ENCODE measurements around the gene TFCP2L1.

The TFCP2L1 gene

DNA sequence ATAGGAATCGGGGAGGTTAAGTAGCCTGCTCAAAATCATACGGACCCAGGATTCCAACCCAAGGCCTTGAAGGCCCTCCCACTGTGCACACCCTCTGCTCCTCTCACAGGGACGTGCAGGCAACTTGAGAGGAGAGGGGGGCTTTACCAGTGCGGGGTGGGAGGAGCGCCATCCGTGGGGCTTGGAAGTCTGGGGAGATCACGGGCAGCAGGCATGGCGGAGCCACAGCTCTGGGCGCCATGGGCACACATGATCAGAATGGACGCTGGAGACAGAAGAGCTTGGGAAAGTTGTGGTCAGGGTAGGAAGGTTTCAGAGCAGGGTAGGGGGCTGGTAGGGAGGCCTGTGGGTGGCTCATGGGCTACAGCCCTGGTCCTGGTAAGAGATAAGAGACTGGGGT, 70.7 kb downstream of the TFCP2L1 start:
- DNase-seq: no peak

GRCh38 chr2:121213386-121213785, 71.6 kb downstream of the TFCP2L1 start:
- DNase-seq: no peak

DNA sequence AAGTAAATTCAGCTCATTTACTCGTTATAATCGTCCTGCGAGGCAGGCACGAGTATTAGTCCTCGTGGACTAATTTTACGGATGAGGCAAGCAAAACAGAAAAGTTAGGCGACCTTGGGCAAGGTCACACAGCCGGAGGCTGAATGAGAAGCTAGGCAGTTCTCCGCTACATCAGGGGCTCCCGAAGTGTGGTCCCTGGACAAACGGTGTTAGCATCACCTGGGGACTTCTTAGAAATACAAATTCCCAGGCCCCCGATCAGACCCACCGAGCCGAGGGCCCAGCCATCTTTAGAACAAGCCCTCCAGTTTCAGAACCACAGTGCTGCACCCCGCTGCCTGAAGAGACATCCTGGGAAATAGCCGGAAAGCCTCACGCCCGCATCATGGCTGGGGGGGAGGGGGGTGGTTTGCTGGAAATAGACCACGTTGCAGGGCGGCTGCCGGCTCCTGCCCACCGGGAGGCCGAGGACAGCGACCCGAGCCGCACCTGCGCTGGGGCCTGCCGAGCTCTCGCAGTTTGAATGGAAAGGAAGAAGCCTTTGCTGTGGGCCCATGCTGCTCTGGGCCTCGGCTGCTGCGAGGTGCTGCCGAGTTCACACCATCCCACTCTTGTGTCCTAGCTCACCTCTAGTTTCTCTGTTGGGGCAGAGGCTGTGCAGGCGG, 72.2 kb downstream of the TFCP2L1 start:
- no peak for DNase-seq

- DNase-seq: no peak
These were observed 73.3 kb downstream of the TFCP2L1 start for GRCh38 chr2:121211689-121212151.

DNA sequence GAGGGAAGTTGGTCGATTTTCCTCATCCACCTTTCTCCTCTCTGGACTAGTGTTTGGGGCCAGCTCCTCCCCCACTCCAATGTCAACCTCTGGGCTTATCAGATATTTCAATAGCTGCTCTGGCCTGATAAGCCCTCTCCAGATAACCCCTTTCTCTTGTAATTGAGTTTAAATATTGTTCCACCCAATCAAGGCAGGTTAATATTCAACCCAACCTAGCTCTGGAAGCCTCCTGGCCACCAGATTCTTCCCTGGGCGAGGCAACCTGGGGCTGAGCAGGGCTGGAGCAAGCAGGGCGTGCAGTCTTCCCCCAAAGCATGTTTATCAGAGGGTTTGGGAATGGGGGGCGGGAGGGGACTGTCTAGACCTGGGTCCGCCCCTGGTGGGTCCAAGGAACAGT, 73.8 kb downstream of the TFCP2L1 start:
- DNase-seq: no peak

DNA sequence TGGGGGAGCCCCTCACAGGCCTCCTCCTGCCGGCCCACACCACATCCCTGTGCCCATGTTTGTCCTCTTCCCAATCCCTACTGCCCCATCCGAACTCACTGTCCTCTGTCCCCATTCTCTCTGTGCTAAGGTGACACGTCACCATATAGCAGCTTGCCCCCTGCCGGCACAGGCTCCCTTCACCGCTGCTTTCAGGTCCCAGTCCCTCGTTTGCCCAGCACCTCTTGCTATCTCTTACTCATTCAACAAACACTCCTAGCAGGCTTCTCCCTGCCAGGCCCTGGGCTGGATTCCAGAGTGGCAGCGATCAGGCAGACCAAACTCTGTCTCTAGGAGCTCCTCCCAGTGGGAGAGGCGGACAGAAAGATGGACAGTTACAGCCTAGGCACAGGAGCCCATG, 74.3 kb downstream of the TFCP2L1 start:
- no peak for DNase-seq

DNA sequence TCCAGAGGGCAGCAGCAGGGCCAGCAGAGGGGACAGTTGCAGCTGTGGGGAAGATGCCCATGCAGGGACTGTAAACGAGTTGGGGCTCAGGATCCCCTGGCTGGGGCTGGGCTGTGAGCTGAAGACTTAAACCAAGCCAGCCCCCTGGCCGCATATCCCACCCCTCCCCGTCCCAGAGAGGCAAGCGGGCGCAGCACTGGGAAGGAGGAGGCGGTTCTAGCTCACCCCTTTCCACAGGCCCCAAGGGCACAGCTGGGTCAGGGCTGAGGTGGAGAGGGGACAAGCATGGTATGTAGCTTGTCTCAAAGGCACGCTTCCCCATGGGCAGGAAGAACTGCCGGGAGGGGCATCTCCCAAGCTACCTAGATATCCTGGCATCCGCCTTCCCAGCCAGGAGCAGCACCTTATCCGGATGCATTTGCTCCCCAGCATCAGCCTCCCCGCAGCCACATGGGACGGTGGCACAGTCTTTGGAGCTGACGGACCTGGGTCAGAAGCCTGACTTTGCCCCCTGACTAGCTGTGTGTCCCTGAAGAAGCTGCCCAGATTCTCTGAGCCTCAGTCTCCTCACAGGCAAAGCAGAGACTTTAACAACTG, 75.9 kb downstream of the TFCP2L1 start:
- no peak for DNase-seq

DNA sequence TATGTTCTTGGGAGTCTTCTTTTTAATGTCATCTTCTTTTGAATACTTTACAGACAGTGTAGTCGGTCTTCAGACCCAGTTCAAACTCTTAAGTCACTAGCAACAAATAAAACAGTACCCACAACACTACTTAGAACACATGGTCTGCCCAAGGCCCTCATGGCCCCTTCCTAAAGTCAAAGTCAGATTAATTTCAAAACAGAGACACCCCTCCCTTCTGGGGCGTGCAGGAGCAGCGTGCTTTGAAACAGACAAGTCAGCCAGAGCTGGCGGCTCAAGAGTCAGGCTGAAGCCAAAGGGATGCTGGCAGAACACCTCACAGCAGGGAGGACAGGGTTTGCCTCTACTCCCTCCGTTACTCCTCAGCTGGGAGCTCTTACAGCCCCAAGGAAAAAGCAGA, 77.5 kb downstream of the TFCP2L1 start:
- DNase-seq: no peak

DNA sequence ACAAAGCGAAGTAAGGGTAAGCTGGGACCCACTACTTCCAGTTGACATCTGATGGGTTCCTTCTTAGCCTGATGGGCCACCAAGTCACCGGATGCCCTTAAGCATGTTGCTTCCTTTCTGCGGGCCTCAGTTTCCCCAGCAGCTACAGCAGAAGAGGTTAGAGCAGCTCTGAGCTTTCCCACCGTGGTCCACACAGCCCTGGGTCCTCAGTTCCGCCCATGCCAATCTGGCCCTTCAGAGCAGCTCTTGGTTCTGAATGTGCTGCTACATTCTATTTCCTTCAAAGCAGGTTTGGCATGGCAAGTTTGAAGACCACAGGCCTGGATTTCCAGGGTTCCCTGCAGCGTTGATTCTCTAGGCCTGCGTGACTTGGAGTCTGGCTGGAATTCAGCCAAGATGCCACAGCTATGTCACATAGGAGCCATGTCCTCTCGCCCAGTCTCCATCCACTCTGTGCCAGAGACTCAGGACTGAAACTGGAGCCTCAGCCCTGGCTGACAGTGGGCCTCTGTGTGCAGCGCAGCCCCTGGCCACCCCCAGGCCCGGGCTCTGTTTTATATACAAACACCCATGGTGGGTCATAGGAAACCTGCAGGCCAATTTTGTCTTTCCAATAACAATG, 79.6 kb downstream of the TFCP2L1 start:
- DNase-seq: no peak

GRCh38 chr2:121203591-121204249, 81.3 kb downstream of the TFCP2L1 start:
- no peak for DNase-seq

DNA sequence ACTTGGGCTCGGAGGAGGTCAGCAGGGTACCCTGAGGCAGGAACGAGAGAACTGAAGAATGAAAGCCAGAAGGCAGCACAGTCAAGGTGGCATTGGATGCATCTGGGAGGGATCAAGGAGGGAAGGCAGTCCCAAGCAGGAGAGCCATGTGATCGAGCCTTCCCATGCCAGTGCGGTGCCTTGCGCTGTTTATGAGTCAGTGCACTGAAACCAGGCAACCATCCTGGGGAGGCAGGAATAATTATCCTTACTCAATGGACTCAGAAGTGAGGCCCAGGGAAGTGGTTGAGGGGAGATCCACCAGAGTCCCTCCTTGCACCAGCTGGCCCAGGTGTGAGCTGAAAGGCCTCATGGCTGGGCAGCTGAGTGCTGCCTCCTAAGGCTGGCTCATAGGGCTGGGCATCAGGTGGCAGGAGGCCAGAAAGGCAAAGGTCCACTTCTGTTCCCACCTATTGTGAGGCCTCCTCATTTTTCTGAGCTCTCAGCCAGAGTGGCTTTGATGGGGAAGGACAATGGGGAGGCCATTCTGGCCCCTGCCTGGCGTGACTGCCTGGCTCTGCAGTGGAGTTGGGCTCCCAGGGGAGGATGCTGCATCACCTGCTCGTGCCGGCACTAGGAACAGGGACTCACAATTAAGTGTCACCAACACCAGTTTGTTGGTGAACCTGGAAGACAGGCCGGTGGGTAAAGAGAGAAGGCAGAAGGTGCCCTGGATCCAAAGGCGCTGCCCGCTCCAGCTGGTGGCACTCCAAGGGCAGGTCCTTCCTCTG, 82.3 kb downstream of the TFCP2L1 start:
- no peak for DNase-seq

DNA sequence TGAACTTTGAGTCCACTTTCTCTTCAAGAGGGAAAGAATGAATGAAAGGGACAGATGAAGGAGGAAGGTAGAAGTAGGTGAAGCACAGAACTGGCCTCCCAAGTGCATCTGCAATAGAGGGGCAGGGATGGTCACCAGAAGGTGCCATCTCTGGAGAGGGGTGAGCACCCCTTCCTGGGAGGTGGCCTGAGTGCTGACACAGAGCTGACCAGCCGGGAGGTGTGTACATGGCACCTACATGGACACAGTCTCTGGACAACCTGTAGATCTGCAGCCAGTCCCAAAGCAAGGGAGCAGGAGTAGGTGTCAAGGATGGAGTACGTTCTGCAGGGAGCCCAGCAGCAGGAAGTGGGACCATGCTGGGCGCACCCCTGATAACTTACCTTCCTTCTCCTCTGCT, 83.2 kb downstream of the TFCP2L1 start:
- no peak for DNase-seq

DNA sequence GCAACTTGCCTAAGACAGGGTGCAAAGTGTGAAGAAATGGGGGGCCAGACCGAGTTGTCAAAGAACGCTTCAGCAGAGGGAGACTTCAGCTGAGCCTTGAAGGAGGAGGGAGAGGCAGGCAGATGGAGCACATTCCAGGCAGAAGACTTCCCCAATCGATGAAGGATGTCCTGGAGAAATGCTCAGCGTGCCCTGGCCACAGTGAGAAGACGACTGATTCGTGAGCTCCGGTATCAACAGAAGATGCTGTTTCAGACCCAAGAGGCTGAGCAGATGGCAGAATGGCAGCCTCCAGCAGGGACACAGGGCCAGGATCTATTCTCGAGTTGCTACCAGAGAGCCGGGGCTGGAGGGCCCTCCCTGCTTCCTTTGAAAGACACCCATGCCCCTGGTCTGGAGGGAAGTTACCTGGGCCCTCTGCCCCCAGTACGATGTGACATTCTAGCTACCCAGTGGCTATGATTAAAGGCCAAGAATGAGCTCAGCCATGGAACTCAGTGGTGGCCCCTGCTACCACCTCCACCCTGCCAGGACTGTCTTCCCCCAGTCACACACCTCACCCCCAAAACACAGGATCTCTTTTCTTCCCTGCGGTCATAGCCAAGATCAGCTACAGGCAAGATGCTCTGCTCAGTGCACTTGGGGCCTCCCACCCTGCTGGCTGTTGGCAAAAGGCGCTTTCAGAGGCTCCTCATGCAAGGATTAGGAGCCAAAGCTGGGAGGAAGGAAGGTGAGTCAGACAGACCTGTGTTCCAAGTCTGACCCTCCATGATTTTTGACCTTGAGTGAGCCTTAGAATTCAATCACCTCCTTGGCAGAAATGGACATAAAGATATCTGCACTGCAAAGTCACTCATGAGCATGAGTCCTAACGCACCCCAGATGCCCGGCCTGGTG, 84.3 kb downstream of the TFCP2L1 start:
- DNase-seq: no peak

GRCh38 chr2:121200011-121200347, 85.0 kb downstream of the TFCP2L1 start:
- DNase-seq: no peak

DNA sequence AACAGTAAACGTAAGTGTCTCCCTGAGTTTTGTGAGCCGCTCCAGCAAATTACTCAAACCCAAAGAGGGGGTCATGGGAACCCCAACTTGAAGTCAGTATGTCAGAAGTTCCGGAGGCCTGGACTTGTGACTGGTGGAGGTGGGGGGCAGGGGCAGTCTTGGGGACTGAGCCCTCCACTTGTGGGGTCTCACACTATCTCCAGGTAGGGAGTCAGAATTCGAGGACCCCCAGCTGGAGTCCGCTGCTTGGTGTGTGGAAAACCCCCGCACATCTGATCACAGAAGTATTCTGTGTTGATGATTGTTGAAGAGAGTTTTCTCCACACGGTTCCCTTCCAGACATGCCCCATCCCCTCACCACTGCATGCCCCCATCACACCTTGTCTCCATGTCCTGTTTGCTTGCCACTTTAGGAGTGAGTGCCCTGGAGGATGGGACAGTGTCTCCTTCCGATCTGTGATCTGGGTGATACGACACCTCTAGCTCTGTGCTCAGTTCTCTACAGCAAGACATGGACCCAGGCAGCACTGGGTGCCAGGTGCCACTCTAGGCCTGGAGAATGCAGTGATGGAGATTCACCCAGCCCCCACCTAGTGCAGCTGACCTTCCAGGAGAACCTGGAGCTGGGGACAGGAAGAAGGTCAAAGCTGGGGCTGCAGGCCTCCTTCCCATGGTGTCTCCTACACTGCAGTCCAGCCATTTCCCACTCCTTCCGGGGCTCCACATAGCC, 85.6 kb downstream of the TFCP2L1 start:
- no peak for DNase-seq

GRCh38 chr2:121197369-121198091, 87.5 kb downstream of the TFCP2L1 start:
- peak; percentile 14 for DNase-seq

DNA sequence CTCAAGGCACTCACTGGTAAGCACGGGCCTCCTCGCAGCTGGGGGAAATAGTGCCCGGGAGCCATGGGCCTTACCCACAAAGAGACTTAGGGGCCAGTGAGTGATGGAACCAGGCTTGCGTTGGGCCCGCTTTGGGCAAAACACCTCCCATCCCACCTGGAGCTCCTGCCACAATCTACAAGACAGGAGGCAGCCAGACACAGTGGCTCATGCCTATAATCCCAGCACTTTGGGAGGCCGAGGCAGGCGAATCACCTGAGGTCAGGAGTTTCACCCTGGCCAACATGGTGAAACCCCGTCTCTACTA, 88.2 kb downstream of the TFCP2L1 start:
- no peak for DNase-seq

DNA sequence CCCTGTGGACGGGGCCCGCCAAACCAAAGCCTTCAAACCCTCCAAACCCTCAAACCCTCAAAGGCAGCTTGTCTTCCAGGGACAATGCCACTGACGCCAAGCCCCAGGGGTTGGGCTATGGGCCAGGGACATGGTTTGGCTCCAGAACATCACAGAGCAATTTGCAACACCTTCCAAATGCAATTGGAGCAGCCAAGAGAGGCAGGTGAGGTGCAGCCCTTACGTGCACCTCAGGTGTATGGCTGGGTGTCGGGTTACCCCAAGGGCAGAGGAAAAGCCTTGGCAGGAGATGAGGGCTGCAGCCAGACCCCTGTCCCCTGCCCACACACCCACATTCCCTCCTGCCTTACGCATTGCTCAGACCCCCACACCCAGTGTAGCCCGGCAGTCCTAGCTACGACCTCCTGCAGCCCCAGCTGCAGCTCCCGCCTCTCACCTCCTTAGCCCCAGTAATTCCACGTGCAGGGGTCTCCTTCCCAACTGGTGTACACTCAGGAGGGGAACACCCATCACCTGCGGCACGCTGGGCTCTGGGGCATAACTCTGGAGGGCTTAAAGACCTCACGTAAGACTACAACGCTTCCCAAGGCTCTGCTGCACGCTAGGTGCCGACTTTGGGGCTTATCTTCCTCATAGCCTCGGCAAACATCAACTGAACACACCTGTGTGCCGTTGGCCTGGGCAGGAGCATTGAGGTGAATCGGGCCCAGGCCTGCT, 88.7 kb downstream of the TFCP2L1 start:
- DNase-seq: no peak

- no peak for DNase-seq
These were observed 90.0 kb downstream of the TFCP2L1 start for GRCh38 chr2:121195036-121195435.

DNA sequence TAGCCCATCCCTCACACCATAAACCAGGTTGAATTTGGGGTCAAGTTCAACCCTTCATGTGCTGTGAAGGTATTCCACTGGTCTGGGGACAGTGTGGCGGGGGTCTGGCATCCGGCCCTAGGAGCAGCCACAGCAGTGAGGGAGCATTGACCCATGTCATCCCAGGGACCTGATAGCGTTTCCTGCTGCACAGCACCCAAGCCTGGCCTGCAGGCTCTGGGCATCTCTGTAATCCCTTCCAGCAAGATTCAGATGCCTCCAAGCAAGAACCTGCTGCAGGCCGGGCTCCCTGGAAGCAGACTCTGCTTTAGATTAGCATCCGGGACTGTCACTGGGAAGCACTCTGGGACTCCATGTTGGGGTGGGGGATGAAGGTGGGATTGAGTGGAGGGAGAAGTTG, 90.4 kb downstream of the TFCP2L1 start:
- no peak for DNase-seq

All from activated effector memory CD4-positive, alpha-beta T cell treated with anti-CD3 and anti-CD28 coated beads, Interleukin-2, amount 50 U/mL, for 16 hours (primary cell).